SU-DHL-6 (cell line): ENCODE measurements around the gene MYOCD.

Experiments
- EZH2phosphoT487 ChIP-seq: fragments of 200-600 bp; sonication (generic), shearing (Covaris generic); conservative IDR thresholded peaks from 2 replicates; pipeline ENCODE4 v1.6.1; 2018; ENCODE audit warnings: mild to moderate bottlenecking, antibody characterized with exemption, low read length, moderate library complexity, mixed read lengths
- TF ChIP-seq, protein P1 (sequence below): fragments of 200-600 bp; sonication (generic); IDR thresholded peaks from one replicate; pipeline ENCODE4 v1.5.1; 2017; ENCODE audit warnings: antibody characterized with exemption, mild to moderate bottlenecking, low read length, moderate library complexity; ENCODE audit not compliant: insufficient read depth, poor library complexity, severe bottlenecking

DNA sequence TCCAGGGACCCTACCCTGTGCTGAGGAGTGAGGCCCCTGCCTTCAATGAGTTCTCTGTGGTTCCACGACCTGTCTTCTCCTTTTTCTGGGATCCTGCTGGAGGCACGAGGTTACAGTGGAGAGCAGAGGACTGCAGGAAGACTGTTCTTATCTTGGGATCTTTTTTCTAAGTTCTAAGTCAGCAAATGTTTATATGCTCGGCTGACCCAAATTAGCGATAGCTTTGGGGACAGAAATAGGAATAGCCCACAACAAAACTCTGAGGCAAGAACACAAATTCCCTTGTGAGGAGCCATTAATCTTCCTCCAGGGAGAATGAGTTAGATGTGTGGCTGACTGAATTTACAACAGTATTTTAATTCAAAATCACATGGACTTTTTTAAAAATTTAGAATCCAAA, 46.7 kb downstream of the MYOCD start:
- TF ChIP-seq, protein P1, sequence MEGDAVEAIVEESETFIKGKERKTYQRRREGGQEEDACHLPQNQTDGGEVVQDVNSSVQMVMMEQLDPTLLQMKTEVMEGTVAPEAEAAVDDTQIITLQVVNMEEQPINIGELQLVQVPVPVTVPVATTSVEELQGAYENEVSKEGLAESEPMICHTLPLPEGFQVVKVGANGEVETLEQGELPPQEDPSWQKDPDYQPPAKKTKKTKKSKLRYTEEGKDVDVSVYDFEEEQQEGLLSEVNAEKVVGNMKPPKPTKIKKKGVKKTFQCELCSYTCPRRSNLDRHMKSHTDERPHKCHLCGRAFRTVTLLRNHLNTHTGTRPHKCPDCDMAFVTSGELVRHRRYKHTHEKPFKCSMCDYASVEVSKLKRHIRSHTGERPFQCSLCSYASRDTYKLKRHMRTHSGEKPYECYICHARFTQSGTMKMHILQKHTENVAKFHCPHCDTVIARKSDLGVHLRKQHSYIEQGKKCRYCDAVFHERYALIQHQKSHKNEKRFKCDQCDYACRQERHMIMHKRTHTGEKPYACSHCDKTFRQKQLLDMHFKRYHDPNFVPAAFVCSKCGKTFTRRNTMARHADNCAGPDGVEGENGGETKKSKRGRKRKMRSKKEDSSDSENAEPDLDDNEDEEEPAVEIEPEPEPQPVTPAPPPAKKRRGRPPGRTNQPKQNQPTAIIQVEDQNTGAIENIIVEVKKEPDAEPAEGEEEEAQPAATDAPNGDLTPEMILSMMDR = no peak
- TF ChIP-seq EZH2phosphoT487 = no peak
